Naive B cell (primary cell): ENCODE measurements around the gene VIPR2. TPM values are rescaled to one million over a fixed set of nuclear protein-coding genes. Genes with fewer than 3 reads are reported as not detected.

ENCODE experiments used
- ATAC-seq, 2 donors: fragments of 150-1000 bp; cut with Tn5 transposase; 2 replicates each; pipeline ENCODE4 v1.10.0; 2021; ENCODE audit warnings: low read depth in 2 of 2, mild to moderate bottlenecking in 2 of 2, moderate library complexity in 2 of 2
- DNase-seq: peaks from one replicate; pipeline ENCODE4 v3.0.0; 2022
- H3K27ac Mint-ChIP-seq, 6 donors: one replicate each; pipeline ENCODE4 v1.8.0; 2020 to 2022; ENCODE audit warnings: mild to moderate bottlenecking in 6 of 6, mixed read lengths in 6 of 6, moderate library complexity in 5 of 6, inconsistent platforms in 2 of 6
- H3K27me3 Mint-ChIP-seq, 3 donors: one replicate each; pipeline ENCODE4 v1.8.0; 2021 to 2022; ENCODE audit warnings: mixed read lengths in 3 of 3, mild to moderate bottlenecking in 1 of 3
- H3K36me3 Mint-ChIP-seq, 2 donors: one replicate each; pipeline ENCODE4 v1.8.0; 2020 to 2022; ENCODE audit warnings: mixed read lengths in 2 of 2, inconsistent platforms in 1 of 2, mild to moderate bottlenecking in 1 of 2
- H3K4me1 Mint-ChIP-seq, 3 donors: one replicate each; pipeline ENCODE4 v1.8.0; 2020 to 2022; ENCODE audit warnings: mixed read lengths in 3 of 3, inconsistent platforms in 1 of 3, mild to moderate bottlenecking in 1 of 3, moderate library complexity in 1 of 3
- H3K4me3 Mint-ChIP-seq, 8 donors: one replicate each; pipeline ENCODE4 v1.8.0; 2020 to 2022; ENCODE audit warnings: mild to moderate bottlenecking in 8 of 8, mixed read lengths in 8 of 8, moderate library complexity in 8 of 8, inconsistent platforms in 2 of 8
- H3K9me3 Mint-ChIP-seq, 7 donors: one replicate each; pipeline ENCODE4 v1.8.0; 2020 to 2022; ENCODE audit warnings: mixed read lengths in 7 of 7, mild to moderate bottlenecking in 5 of 7, inconsistent platforms in 2 of 7, moderate library complexity in 1 of 7
- polyA plus RNA-seq, 6 donors: library from polyadenylated mRNA; unstranded; fragments of 300-500 nt; fragmentation: Illumina TruSeq; gene quantifications; one replicate each; pipeline ENCODE4 v1.2.3, GENCODE V29; 2021; ENCODE audit warnings: low read depth in 6 of 6

The VIPR2 gene
- polyA plus RNA-seq, 6 donors from 2014 or later = not detected

- H3K27ac Mint-ChIP-seq = peak overlapping the region in 1 of 6 donors; percentile 35
- DNase-seq (no peak), ATAC-seq (no peak)
- no peak overlapping the region for H3K4me3 Mint-ChIP-seq
- H3K4me1 Mint-ChIP-seq = no peaks in the 10 kb centered on the region
- H3K27me3 Mint-ChIP-seq = peaks cover 0 to 5% (median 0%) of the 10 kb centered on the region in 3 donors
- peaks cover 0 to 9% (median 0%) of the 10 kb centered on the region in 7 donors for H3K9me3 Mint-ChIP-seq
- no peaks in the 10 kb centered on the region for H3K36me3 Mint-ChIP-seq
Observed at GRCh38 chr7:159042581-159043101, 102.0 kb downstream of the VIPR2 start.

- Mint-ChIP-seq H3K4me3 (no peak overlapping the region), H3K9me3 (peaks cover 0 to 9% (median 0%) of the 10 kb centered on the region in 7 donors), H3K27me3 (peaks cover 0 to 5% (median 0%) of the 10 kb centered on the region in 3 donors), H3K4me1 (no peaks in the 10 kb centered on the region), H3K36me3 (no peaks in the 10 kb centered on the region), H3K27ac (peak overlapping the region in 1 of 6 donors; percentile 12)
- DNase-seq (no peak), ATAC-seq (no peak)
Observed at GRCh38 chr7:159042103-159042502, 102.6 kb downstream of the VIPR2 start.

GRCh38 chr7:159040912-159041711 is 103.6 kb downstream of the VIPR2 start:
- Mint-ChIP-seq H3K4me1 (no peaks in the 10 kb centered on the region), H3K4me3 (peak overlapping the region in 1 of 8 donors; percentile 59), H3K27me3 (peaks cover 0 to 5% (median 0%) of the 10 kb centered on the region in 3 donors), H3K36me3 (no peaks in the 10 kb centered on the region), H3K27ac (no peak overlapping the region), H3K9me3 (peaks cover 0 to 9% (median 0%) of the 10 kb centered on the region in 7 donors)
- ATAC-seq (no peak), DNase-seq (no peak)

DNA sequence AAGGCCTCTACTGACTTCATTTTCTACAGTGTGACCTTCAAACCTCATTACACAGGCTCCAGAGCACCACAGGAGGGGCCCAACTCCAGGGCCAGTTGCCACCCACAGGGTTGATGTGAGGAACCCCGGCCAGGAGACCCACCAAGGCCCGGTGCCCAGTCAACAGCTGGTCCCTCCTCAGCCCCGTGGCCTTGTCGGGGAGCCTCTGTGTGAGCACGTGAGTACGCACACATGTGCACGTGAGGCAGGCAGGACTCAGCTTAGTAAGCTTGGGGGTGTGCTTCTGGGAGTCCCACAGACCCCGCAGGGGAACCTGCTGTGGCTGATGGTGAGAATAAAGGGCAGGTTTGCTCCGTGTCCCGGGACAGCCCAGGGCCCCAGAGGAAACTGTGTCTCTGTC is 104.5 kb downstream of the VIPR2 start:
- H3K4me1 Mint-ChIP-seq = no peaks in the 10 kb centered on the region
- H3K27me3 Mint-ChIP-seq = peaks cover 0 to 5% (median 0%) of the 10 kb centered on the region in 3 donors
- peaks cover 0 to 9% (median 0%) of the 10 kb centered on the region in 7 donors for H3K9me3 Mint-ChIP-seq
- no peak for ATAC-seq
- no peak overlapping the region for H3K27ac Mint-ChIP-seq
- no peak overlapping the region for H3K4me3 Mint-ChIP-seq
- DNase-seq = no peak
- H3K36me3 Mint-ChIP-seq = no peaks in the 10 kb centered on the region

GRCh38 chr7:159039716-159040115 is 105.0 kb downstream of the VIPR2 start:
- Mint-ChIP-seq H3K27ac (no peak overlapping the region), H3K4me3 (no peak overlapping the region), H3K36me3 (no peaks in the 10 kb centered on the region), H3K27me3 (peaks cover 0 to 5% (median 0%) of the 10 kb centered on the region in 3 donors), H3K4me1 (no peaks in the 10 kb centered on the region), H3K9me3 (peaks cover 0 to 9% (median 0%) of the 10 kb centered on the region in 7 donors)
- DNase-seq = no peak
- ATAC-seq = no peak

- DNase-seq (no peak), ATAC-seq (no peak)
- Mint-ChIP-seq H3K4me3 (no peak overlapping the region), H3K4me1 (no peaks in the 10 kb centered on the region), H3K27me3 (peaks cover 0 to 5% (median 0%) of the 10 kb centered on the region in 3 donors), H3K9me3 (peaks cover 0 to 3% (median 0%) of the 10 kb centered on the region in 7 donors), H3K27ac (no peak overlapping the region), H3K36me3 (no peaks in the 10 kb centered on the region)
Observed at GRCh38 chr7:159038066-159038465, 106.6 kb downstream of the VIPR2 start.

GRCh38 chr7:159036916-159037605 is 107.6 kb downstream of the VIPR2 start:
- H3K27me3 Mint-ChIP-seq = peaks cover 7 to 14% (median 7%) of the 10 kb centered on the region in 3 donors
- H3K4me1 Mint-ChIP-seq = no peaks in the 10 kb centered on the region
- H3K27ac Mint-ChIP-seq = no peak overlapping the region
- no peaks in the 10 kb centered on the region for H3K36me3 Mint-ChIP-seq
- no peak for DNase-seq
- ATAC-seq = no peak
- H3K9me3 Mint-ChIP-seq = peaks cover 0 to under 1% (median 0%) of the 10 kb centered on the region in 7 donors
- H3K4me3 Mint-ChIP-seq = peak overlapping the region in 1 of 8 donors; percentile 30

- Mint-ChIP-seq H3K4me3 (no peak overlapping the region), H3K4me1 (peaks cover 3 to 6% (median 4%) of the 10 kb centered on the region in 3 donors), H3K27me3 (peaks cover 11 to 28% (median 21%) of the 10 kb centered on the region in 3 donors), H3K36me3 (no peaks in the 10 kb centered on the region), H3K9me3 (peaks cover 0 to 2% (median 0%) of the 10 kb centered on the region in 7 donors), H3K27ac (no peak overlapping the region)
- ATAC-seq (no peak), DNase-seq (no peak)
Observed at GRCh38 chr7:159035571-159036073, 109.0 kb downstream of the VIPR2 start.

DNA sequence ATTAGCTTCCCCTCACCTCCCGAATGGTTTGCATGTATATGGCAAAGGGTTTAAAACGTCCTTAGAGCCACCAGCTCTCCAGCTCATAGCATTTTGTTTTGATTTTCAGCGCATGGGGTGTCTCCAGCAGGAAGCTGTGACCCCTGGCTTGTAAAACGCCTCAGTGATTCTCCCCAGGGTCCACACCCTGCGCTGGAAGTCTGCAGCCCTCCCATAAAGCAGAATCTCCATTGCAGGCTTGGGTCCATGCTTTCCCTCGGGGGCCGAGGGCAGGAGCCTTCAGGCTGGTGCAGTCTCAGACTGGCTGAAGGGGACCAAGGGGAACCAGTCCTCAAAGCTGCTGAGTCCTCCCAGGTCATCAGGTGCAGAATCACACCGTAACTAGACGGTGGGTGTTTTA is 109.7 kb downstream of the VIPR2 start:
- Mint-ChIP-seq H3K36me3 (no peaks in the 10 kb centered on the region), H3K9me3 (peaks cover 0 to 2% (median 0%) of the 10 kb centered on the region in 7 donors), H3K27ac (no peak overlapping the region), H3K4me3 (peak overlapping the region in 1 of 8 donors; percentile 53), H3K4me1 (peaks cover 3 to 10% (median 4%) of the 10 kb centered on the region in 3 donors), H3K27me3 (peaks cover 11 to 34% (median 23%) of the 10 kb centered on the region in 3 donors)
- DNase-seq (no peak), ATAC-seq (no peak)

- peaks cover 11 to 39% (median 23%) of the 10 kb centered on the region in 3 donors for H3K27me3 Mint-ChIP-seq
- peaks cover 0 to 2% (median 0%) of the 10 kb centered on the region in 7 donors for H3K9me3 Mint-ChIP-seq
- DNase-seq = no peak
- no peaks in the 10 kb centered on the region for H3K36me3 Mint-ChIP-seq
- H3K4me1 Mint-ChIP-seq = peaks cover 3 to 10% (median 4%) of the 10 kb centered on the region in 3 donors
- peak overlapping the region in 1 of 8 donors; percentile 1 for H3K4me3 Mint-ChIP-seq
- no peak for ATAC-seq
- no peak overlapping the region for H3K27ac Mint-ChIP-seq
Observed at GRCh38 chr7:159034394-159034793, 110.3 kb downstream of the VIPR2 start.

- H3K9me3 Mint-ChIP-seq = peaks cover 0 to 2% (median 0%) of the 10 kb centered on the region in 7 donors
- no peak for DNase-seq
- peaks cover 3 to 10% (median 4%) of the 10 kb centered on the region in 3 donors for H3K4me1 Mint-ChIP-seq
Observed at GRCh38 chr7:159033956-159034355, 110.7 kb downstream of the VIPR2 start.

DNA sequence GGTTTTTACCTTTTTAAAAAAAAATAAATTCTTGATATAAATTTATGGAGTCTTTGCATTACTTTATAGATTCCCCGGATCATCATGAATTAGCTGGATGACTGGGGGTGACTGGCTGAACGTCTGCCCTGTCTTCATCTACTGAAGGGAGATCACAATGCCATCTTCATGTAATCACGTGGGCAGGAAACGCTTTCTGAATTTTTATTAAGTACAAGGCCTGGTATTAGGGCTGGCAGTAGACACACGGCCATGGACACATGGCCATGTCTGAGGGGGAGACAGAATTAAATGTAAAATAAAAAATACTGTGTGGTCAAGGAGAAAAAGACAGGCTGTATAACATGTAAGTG is 111.2 kb downstream of the VIPR2 start:
- no peak for DNase-seq
- peaks cover 0 to 2% (median 0%) of the 10 kb centered on the region in 7 donors for H3K9me3 Mint-ChIP-seq
- H3K4me1 Mint-ChIP-seq = peaks cover 3 to 10% (median 4%) of the 10 kb centered on the region in 3 donors
- H3K36me3 Mint-ChIP-seq = no peaks in the 10 kb centered on the region
- peaks cover 11 to 35% (median 23%) of the 10 kb centered on the region in 3 donors for H3K27me3 Mint-ChIP-seq
- ATAC-seq = no peak
- H3K27ac Mint-ChIP-seq = no peak overlapping the region
- no peak overlapping the region for H3K4me3 Mint-ChIP-seq

More at GRCh38 chr7:159033956-159034355, 110.7 kb downstream of the VIPR2 start:
- Mint-ChIP-seq H3K27me3 (peaks cover 11 to 39% (median 23%) of the 10 kb centered on the region in 3 donors), H3K4me3 (no peak overlapping the region), H3K36me3 (no peaks in the 10 kb centered on the region), H3K27ac (no peak overlapping the region)
- no peak for ATAC-seq

GRCh38 chr7:159032753-159033472 is 111.8 kb downstream of the VIPR2 start:
- H3K4me1 Mint-ChIP-seq = peaks cover 3 to 10% (median 4%) of the 10 kb centered on the region in 3 donors
- H3K27ac Mint-ChIP-seq = no peak overlapping the region
- peaks cover 11 to 34% (median 23%) of the 10 kb centered on the region in 3 donors for H3K27me3 Mint-ChIP-seq
- H3K36me3 Mint-ChIP-seq = no peaks in the 10 kb centered on the region
- H3K4me3 Mint-ChIP-seq = no peak overlapping the region
- ATAC-seq = no peak
- H3K9me3 Mint-ChIP-seq = peaks cover 0 to 2% (median 0%) of the 10 kb centered on the region in 7 donors
- DNase-seq = no peak
